Ascending aorta (tissue), 2 donors: ENCODE results near the gene NCS1. TPM values are rescaled to one million over a fixed set of nuclear protein-coding genes. Genes with fewer than 3 reads are reported as not detected.

Experiments
- DNase-seq, 2 donors: peaks; one replicate each; pipeline ENCODE4 v3.0.0-alpha.2; 2019; ENCODE audit warnings: low spot score in 2 of 2
- H3K27ac ChIP-seq, 2 donors: fragments of 200-600 bp; sonication (generic); one replicate each; pipeline ENCODE4 v1.5.1; 2016 to 2017; ENCODE audit warnings: mild to moderate bottlenecking in 1 of 2
- H3K27me3 ChIP-seq: fragments of 200-600 bp; sonication (generic); one replicate; pipeline ENCODE4 v1.5.1; 2017
- H3K36me3 ChIP-seq, 2 donors: fragments of 200-600 bp; sonication (generic); one replicate each; pipeline ENCODE4 v1.5.1; 2016
- H3K4me1 ChIP-seq, 2 donors: fragments of 200-600 bp; sonication (generic); one replicate each; pipeline ENCODE4 v1.5.1; 2016 to 2017; ENCODE audit warnings: mild to moderate bottlenecking in 1 of 2
- H3K4me3 ChIP-seq, 2 donors: fragments of 200-600 bp; sonication (generic); one replicate each; pipeline ENCODE4 v1.5.1; 2016 to 2017; ENCODE audit warnings: mild to moderate bottlenecking in 1 of 2
- H3K9me3 ChIP-seq, 2 donors: fragments of 200-600 bp; sonication (generic); one replicate each; pipeline ENCODE4 v1.5.1; 2016
- CTCF ChIP-seq, 3 experiments: fragments of 200-600 bp in 2 of 3; fragments of 450-650 bp in 1 of 3; sonication (generic) in 2 of 3; IDR thresholded peaks; one replicate each; pipeline ENCODE4 v1.5.1; 2016 to 2019; ENCODE audit warnings: antibody characterized with exemption in 3 of 3, mild to moderate bottlenecking in 1 of 3, moderate library complexity in 1 of 3
- intact Hi-C: fragments of 100-400 bp; cut with DNase I; formaldehyde crosslinking; loops from one replicate; pipeline ENCODE4 v1.15.1; 2023
- total RNA-seq: library from RNA; depleted of rRNA; stranded (reverse); fragments of >200 nt; gene quantifications from one replicate; pipeline ENCODE4 v1.1.0, GENCODE V29; 2016

The NCS1 gene
- total RNA-seq, 1 donor from 2014 or later: 34.7 TPM

GRCh38 chr9:130181678-130182380 is 9.6 kb downstream of the NCS1 start:
- no peak for DNase-seq
- Histone ChIP-seq H3K4me1 (peaks cover 32 to 50% of the 10 kb centered on the region in 2 donors), H3K27ac (peak overlapping the region; percentile 89 to 90), H3K36me3 (no peaks in the 10 kb centered on the region), H3K4me3 (no peak overlapping the region), H3K27me3 (no peaks in the 10 kb centered on the region), H3K9me3 (no peaks in the 10 kb centered on the region)
- TF ChIP-seq CTCF (IDR thresholded peaks at IDR 0.05): no peak
- intact Hi-C loops: no loop called here

- Histone ChIP-seq H3K4me3 (no peak overlapping the region), H3K9me3 (no peaks in the 10 kb centered on the region), H3K27ac (peak overlapping the region; percentile 89 to 90), H3K4me1 (peaks cover 34 to 51% of the 10 kb centered on the region in 2 donors), H3K36me3 (no peaks in the 10 kb centered on the region), H3K27me3 (no peaks in the 10 kb centered on the region)
- DNase-seq: no peak
- no peak for TF ChIP-seq CTCF (IDR thresholded peaks at IDR 0.05)
- intact Hi-C loops: no loop called here
These were observed 10.2 kb downstream of the NCS1 start for GRCh38 chr9:130182381-130182909.

GRCh38 chr9:130183133-130183762 is 11.0 kb downstream of the NCS1 start:
- no peaks in the 10 kb centered on the region for H3K36me3 ChIP-seq
- no peaks in the 10 kb centered on the region for H3K9me3 ChIP-seq
- H3K27me3 ChIP-seq: no peaks in the 10 kb centered on the region
- H3K4me3 ChIP-seq: peak overlapping the region in 1 of 2 donors; percentile 30
- no peak for TF ChIP-seq CTCF (IDR thresholded peaks at IDR 0.05)
- H3K4me1 ChIP-seq: peaks cover 34 to 52% of the 10 kb centered on the region in 2 donors
- intact Hi-C loops: no loop called here
- H3K27ac ChIP-seq: peak overlapping the region; percentile 89 to 90
- DNase-seq: peak in 1 of 2 donors; percentile 89

- no peak for TF ChIP-seq CTCF (IDR thresholded peaks at IDR 0.05)
- peak overlapping the region; percentile 31 to 59 for H3K4me3 ChIP-seq
- H3K27ac ChIP-seq: peak overlapping the region; percentile 89 to 90
- DNase-seq: no peak
- intact Hi-C loops: no loop called here
- no peaks in the 10 kb centered on the region for H3K27me3 ChIP-seq
- no peaks in the 10 kb centered on the region for H3K9me3 ChIP-seq
- peaks cover 38 to 61% of the 10 kb centered on the region in 2 donors for H3K4me1 ChIP-seq
- no peaks in the 10 kb centered on the region for H3K36me3 ChIP-seq
These were observed 12.8 kb downstream of the NCS1 start for GRCh38 chr9:130185017-130185416.

GRCh38 chr9:130185490-130186031 is 13.4 kb downstream of the NCS1 start:
- Histone ChIP-seq H3K4me1 (peaks cover 38 to 67% of the 10 kb centered on the region in 2 donors), H3K9me3 (no peaks in the 10 kb centered on the region), H3K27me3 (no peaks in the 10 kb centered on the region), H3K27ac (peak overlapping the region; percentile 89 to 90), H3K36me3 (no peaks in the 10 kb centered on the region), H3K4me3 (peak overlapping the region; percentile 31 to 59)
- intact Hi-C loops: loop anchor here (2.0 kb wide), 1 partner anchor 13 kb away; the partner anchor contains the start of gene NCS1
- DNase-seq: no peak
- no peak for TF ChIP-seq CTCF (IDR thresholded peaks at IDR 0.05)
